HG02642 (cell line): Measurements from ENCODE around the gene FNDC3B.

Experiments
- ATAC-seq: cut with Tn5 transposase; IDR thresholded peaks from one replicate; pipeline ENCODE4 v1.9.1; 2021; ENCODE audit warnings: mild to moderate bottlenecking; ENCODE audit not compliant: unreplicated experiment, poor library complexity

FNDC3B gene

GRCh38 chr3:172111163-172111562 is 71.8 kb downstream of the FNDC3B start:
- no peak for ATAC-seq

GRCh38 chr3:172112078-172112733 is 72.8 kb downstream of the FNDC3B start:
- ATAC-seq, result no peak

GRCh38 chr3:172112734-172113120 is 73.3 kb downstream of the FNDC3B start:
- no peak for ATAC-seq

GRCh38 chr3:172113710-172114109 is 74.3 kb downstream of the FNDC3B start:
- ATAC-seq, result no peak

- ATAC-seq, result no peak
Measured at GRCh38 chr3:172115059-172115458, 75.7 kb downstream of the FNDC3B start.

- ATAC-seq, result no peak
Measured at GRCh38 chr3:172115787-172116186, 76.4 kb downstream of the FNDC3B start.

- ATAC-seq, result no peak
Measured at GRCh38 chr3:172118019-172118418, 78.6 kb downstream of the FNDC3B start.

- no peak for ATAC-seq
Measured at GRCh38 chr3:172119266-172119969, 80.0 kb downstream of the FNDC3B start.

- ATAC-seq, result no peak
Measured at GRCh38 chr3:172120912-172121311, 81.5 kb downstream of the FNDC3B start.

- ATAC-seq, result no peak
Measured at GRCh38 chr3:172121981-172122380, 82.6 kb downstream of the FNDC3B start.

GRCh38 chr3:172124271-172124670 is 84.9 kb downstream of the FNDC3B start:
- ATAC-seq, result no peak

GRCh38 chr3:172125053-172125452 is 85.7 kb downstream of the FNDC3B start:
- no peak for ATAC-seq

GRCh38 chr3:172125963-172126457 is 86.6 kb downstream of the FNDC3B start:
- no peak for ATAC-seq

- no peak for ATAC-seq
Measured at GRCh38 chr3:172126741-172127140, 87.4 kb downstream of the FNDC3B start.

- ATAC-seq, result no peak
Measured at GRCh38 chr3:172127141-172127540, 87.8 kb downstream of the FNDC3B start.

GRCh38 chr3:172127929-172128580 is 88.7 kb downstream of the FNDC3B start:
- no peak for ATAC-seq

- ATAC-seq, result no peak
Measured at GRCh38 chr3:172128858-172129257, 89.5 kb downstream of the FNDC3B start.

- no peak for ATAC-seq
Measured at GRCh38 chr3:172129498-172129849, 90.1 kb downstream of the FNDC3B start.

- no peak for ATAC-seq
Measured at GRCh38 chr3:172129850-172130716, 90.7 kb downstream of the FNDC3B start.

- no peak for ATAC-seq
Measured at GRCh38 chr3:172130717-172131050, 91.3 kb downstream of the FNDC3B start.

- no peak for ATAC-seq
Measured at GRCh38 chr3:172131746-172132145, 92.4 kb downstream of the FNDC3B start.
